Activated T-cell treated with anti-CD3 and anti-CD28 coated beads for 4 hours (primary cell): ENCODE results near the gene RETREG2.
"Not testable (repeated sequence)": the region's sequence is repeated elsewhere in the genome, so short reads cannot be mapped to it uniquely, and the experiment has no call there.

ENCODE experiments used
- DNase-seq: peaks from one replicate; pipeline ENCODE4 v3.0.0-alpha.2; 2020

RETREG2 gene

GRCh38 chr2:219199470-219200211 lies 21.6 kb downstream of the RETREG2 start:
- DNase-seq, result no peak

GRCh38 chr2:219200502-219201326 lies 22.6 kb downstream of the RETREG2 start:
- not testable (repeated sequence) for DNase-seq

GRCh38 chr2:219201331-219201730 lies 23.3 kb downstream of the RETREG2 start:
- not testable (repeated sequence) for DNase-seq

- no peak for DNase-seq
Measured at GRCh38 chr2:219204425-219205164, 26.5 kb downstream of the RETREG2 start.

GRCh38 chr2:219205165-219205538 lies 27.1 kb downstream of the RETREG2 start:
- DNase-seq, result no peak

DNA sequence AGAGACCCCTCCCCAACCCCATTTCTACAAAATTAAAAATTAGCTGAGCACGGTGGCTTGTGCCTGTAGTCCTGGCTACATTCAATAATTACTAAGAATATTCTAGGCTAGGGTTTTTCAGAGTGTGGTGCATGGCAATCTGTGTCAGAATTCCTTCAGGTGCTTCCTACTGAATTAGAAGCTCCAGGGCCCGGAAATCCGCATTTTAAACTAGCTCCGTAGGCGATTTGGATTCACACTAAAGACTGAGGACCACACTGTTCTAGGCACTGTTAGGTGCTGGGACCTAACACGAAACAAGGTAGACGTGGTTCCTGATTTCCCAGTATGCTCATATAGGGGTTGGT lies 27.9 kb downstream of the RETREG2 start:
- DNase-seq, result no peak

GRCh38 chr2:219206328-219207133 lies 28.5 kb downstream of the RETREG2 start, which contains the start of gene ZFAND2B:
ZFAND2B (plus strand) TSS chr2:219206782; CDS start chr2:219206988, 206 bp downstream.
- peak; percentile 92 for DNase-seq

DNA sequence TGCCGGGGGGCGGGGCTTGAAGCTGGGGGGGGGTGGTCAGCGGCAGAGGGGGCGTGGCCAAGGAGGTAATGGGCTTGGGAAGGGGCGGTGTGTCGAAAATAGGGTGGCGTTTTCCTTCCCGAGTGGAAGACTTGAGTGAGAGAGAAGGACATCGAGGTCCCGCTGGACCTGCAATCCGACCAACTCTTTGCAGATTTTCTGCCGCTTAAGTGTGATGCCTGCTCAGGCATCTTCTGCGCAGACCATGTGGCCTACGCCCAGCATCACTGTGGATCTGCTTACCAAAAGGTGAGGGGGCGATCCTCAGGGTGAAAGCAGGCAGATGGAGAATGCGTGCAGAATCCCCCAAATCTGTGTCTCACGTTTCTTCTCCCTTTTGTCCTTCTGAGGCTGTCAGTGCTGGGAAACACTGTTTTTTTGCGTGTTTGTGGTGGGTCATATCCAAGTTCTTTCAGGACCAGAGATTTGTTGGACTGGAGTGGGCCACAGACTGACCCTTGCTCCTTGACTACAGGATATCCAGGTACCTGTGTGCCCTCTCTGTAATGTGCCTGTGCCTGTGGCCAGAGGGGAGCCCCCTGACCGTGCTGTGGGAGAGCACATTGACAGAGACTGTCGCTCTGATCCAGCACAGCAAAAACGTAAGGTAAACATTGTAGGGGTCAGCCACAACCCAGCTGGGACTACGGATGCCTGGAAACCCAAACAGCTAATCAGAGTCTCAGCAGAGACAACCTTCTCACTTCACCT lies 29.2 kb downstream of the RETREG2 start:
- DNase-seq, result no peak

GRCh38 chr2:219207884-219208740 lies 30.0 kb downstream of the RETREG2 start:
- no peak for DNase-seq

- DNase-seq, result no peak
Measured at GRCh38 chr2:219209236-219210195, 31.4 kb downstream of the RETREG2 start.

DNA sequence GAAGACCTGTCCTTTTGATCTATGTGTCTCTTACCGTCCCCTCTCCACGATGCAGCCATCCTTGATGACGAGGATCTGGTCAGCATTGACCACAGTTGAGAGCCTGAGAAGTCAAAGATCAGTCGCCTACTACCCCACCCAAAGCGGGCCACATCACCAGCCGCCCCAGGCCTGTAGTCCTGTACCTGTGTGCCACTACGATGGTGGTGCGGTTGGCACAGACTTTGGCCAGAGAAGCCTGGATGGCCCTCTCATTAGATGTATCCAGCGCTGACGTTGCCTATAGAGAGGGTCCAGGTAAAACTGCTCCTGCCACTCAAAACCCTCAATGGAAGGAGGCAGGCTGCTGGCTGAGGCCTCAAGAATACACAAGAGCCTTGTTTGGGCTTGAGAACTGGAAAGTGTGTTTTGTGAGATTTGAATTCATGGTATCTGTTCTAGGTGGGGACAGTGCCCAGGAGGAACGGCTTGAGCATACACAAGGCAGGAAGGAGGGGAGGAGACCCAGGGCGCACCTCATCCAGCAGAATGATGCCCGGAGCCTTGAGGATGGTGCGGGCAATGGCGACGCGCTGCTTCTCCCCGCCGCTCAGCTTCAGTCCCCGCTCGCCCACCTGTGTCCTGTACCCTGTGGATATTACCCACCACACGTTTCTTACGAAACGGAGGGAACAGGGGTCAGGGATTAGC lies 32.3 kb downstream of the RETREG2 start:
- no peak for DNase-seq

GRCh38 chr2:219210886-219211362 lies 32.8 kb downstream of the RETREG2 start:
- DNase-seq, result no peak

DNA sequence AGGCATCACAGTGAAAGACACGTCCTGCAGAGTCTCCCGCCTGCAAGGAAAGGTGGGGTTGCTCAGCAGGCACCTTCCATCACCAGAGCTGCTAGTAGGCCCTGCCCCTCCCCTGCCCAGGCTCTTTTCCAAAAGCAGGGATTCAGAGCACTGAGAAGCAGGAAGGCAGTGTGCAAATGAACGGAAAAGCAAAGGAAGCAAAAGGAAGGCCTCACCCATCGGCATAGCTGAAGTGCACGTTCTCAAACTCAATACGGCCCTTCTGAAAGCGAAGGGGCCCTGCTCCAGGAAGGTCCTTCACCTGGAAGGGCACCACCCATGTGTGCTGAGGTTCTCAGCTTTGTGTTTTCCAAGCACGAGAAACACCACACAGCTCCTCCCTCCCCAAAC lies 34.9 kb downstream of the RETREG2 start:
- DNase-seq, result no peak

DNA sequence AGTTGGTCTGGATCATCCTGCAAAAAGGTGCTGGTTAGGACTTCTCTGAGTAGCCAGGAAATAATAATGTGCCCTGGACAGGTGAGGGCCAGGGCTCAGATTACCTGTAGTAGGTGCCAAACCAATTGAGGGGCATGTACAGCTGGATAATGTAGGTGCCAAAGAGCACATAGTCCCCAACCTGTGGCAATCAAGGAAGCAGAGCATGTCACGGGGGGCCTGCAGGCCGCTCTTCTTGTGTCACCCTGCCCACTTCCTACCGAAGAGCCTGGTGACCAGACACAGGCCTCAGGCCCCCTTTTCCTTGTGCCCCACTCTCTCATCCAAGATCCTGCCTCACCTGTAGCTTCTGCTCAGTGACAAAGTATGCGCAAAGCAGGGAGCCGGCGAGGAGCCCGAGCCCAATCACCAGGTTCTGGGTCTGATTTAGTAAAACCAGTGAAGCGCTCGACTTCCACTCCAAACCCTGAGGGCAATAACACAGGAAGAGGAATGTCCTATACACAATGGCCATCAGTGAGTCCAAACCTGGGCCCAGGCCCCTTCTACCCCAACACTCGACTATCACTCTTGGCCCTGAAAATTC lies 35.5 kb downstream of the RETREG2 start:
- no peak for DNase-seq

DNA sequence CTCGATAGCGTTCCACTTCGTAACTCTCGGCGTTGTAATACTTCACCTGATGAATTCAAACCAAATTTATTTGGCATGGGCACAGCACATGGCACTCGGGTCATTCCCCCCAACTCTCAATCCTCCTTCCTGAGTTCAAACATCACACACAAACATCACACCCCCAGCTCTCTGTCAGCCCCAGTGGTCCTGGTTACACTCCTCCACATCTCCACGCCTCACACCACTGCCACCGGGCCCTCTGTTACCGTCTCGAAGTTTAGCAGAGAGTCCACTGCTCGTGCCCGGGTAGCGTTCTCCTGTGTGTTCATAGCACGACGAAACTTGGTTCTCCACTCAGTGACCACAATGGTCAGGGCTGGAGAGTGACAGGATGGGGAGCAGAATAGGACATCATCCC lies 36.1 kb downstream of the RETREG2 start:
- no peak for DNase-seq

GRCh38 chr2:219214786-219215185 lies 36.7 kb downstream of the RETREG2 start:
- DNase-seq, result no peak

DNA sequence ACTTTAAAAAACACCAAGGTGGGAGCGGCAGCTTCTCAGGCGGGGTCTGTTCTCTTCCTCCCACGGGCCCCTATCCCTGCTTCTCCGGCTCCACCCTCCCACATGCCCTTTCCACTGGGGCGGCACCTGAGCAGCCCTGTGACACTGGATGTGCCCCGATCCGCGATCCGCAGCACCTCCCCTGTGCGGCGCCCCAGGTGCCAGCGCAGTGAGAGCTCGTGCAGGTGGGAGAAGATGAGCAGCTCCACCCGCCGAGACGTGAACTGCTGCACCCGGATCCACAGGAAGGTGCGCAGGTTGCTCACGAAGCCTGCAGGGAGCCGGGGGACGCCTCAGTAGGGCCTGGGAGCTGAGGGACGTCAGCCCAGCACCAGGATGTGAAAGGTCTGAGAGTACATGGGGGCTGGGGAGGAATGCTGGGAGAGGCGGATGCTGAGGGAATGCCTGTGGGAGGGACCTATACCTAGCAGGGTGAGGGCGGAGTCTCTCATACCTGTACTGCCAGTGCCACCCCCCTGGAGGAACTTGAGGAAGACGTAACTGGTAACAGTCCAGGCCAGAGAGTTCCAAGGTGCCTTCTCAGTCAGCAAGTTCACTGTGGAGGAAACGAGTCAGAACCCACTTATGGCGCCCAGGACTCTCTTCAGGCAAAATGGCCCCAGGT lies 37.9 kb downstream of the RETREG2 start:
- no peak for DNase-seq

GRCh38 chr2:219216535-219216915 lies 38.5 kb downstream of the RETREG2 start:
- DNase-seq, result no peak
